H9 (cell line): Measurements from ENCODE around the gene CD300A. TPM values are rescaled to one million over a fixed set of nuclear protein-coding genes. Genes with fewer than 3 reads are reported as not detected.

Experiments
- DNase-seq: peaks from one replicate; pipeline ENCODE4 v3.0.0-alpha.2; 2017
- H2AFZ ChIP-seq: one replicate; pipeline ENCODE4 v1.6.1; 2013; ENCODE audit warnings: mild to moderate bottlenecking, low read length, control low read depth, moderate library complexity
- H2AK5ac ChIP-seq: 2 replicates; pipeline ENCODE4 v1.6.1; 2013; ENCODE audit warnings: low read length, control low read depth, mixed read lengths; ENCODE audit not compliant: insufficient read length
- H2BK120ac ChIP-seq: one replicate; pipeline ENCODE4 v1.6.1; 2013; ENCODE audit warnings: low read depth, mild to moderate bottlenecking, low read length, control low read depth, inconsistent platforms; ENCODE audit not compliant: poor library complexity, severe bottlenecking
- H2BK12ac ChIP-seq: 2 replicates; pipeline ENCODE4 v1.6.1; 2013; ENCODE audit warnings: low read length, control low read depth, mixed read lengths, low read depth; ENCODE audit not compliant: insufficient read length
- H2BK15ac ChIP-seq: 2 replicates; pipeline ENCODE4 v1.6.1; 2013; ENCODE audit warnings: low read depth, low read length, control low read depth
- H2BK20ac ChIP-seq: one replicate; pipeline ENCODE4 v1.6.1; 2013; ENCODE audit warnings: low read depth, mild to moderate bottlenecking, low read length, control low read depth, inconsistent platforms; ENCODE audit not compliant: poor library complexity, severe bottlenecking
- H2BK5ac ChIP-seq: 2 replicates; pipeline ENCODE4 v1.6.1; 2013; ENCODE audit warnings: low read length, control low read depth, mixed read lengths; ENCODE audit not compliant: insufficient read length
- H3K14ac ChIP-seq: 2 replicates; pipeline ENCODE4 v1.6.1; 2013; ENCODE audit warnings: low read length, control low read depth; ENCODE audit not compliant: insufficient read depth
- H3K18ac ChIP-seq: 2 replicates; pipeline ENCODE4 v1.6.1; 2013; ENCODE audit warnings: low read depth, mild to moderate bottlenecking, mixed read lengths, low read length, control low read depth; ENCODE audit not compliant: insufficient read length
- H3K23ac ChIP-seq: 2 replicates; pipeline ENCODE4 v1.6.1; 2013; ENCODE audit warnings: low read length, control low read depth, mixed read lengths, low read depth; ENCODE audit not compliant: insufficient read length
- H3K23me2 ChIP-seq: 2 replicates; pipeline ENCODE4 v1.6.1; 2013; ENCODE audit warnings: low read depth, mild to moderate bottlenecking, mixed read lengths, low read length, control low read depth; ENCODE audit not compliant: insufficient read length, poor library complexity, severe bottlenecking
- H3K27ac ChIP-seq: 2 replicates; pipeline ENCODE4 v1.5.1; 2013; ENCODE audit warnings: low read length, control low read depth, mixed read lengths, low read depth; ENCODE audit not compliant: insufficient read length
- H3K27me3 ChIP-seq: 2 replicates; pipeline ENCODE4 v1.6.1; 2013; ENCODE audit warnings: low read length, control low read depth, inconsistent platforms; ENCODE audit not compliant: insufficient read depth
- H3K4ac ChIP-seq: 2 replicates; pipeline ENCODE4 v1.6.1; 2013; ENCODE audit warnings: low read depth, mild to moderate bottlenecking, control low read depth, inconsistent platforms, low read length, moderate library complexity
- H3K4me1 ChIP-seq: 2 replicates; pipeline ENCODE4 v1.6.1; 2013; ENCODE audit warnings: low read length, control low read depth, inconsistent platforms; ENCODE audit not compliant: insufficient read depth
- H3K4me2 ChIP-seq: 2 replicates; pipeline ENCODE4 v1.6.1; 2013; ENCODE audit warnings: low read length, control low read depth, mixed read lengths; ENCODE audit not compliant: insufficient read length, insufficient read depth
- H3K56ac ChIP-seq: 2 replicates; pipeline ENCODE4 v1.6.1; 2013; ENCODE audit warnings: low read depth, mild to moderate bottlenecking, mixed read lengths, low read length, control low read depth; ENCODE audit not compliant: insufficient read length
- H3K79me1 ChIP-seq: 2 replicates; pipeline ENCODE4 v1.6.1; 2013; ENCODE audit warnings: low read depth, mild to moderate bottlenecking, moderate library complexity, low read length, control low read depth, inconsistent platforms; ENCODE audit not compliant: insufficient read depth, poor library complexity, severe bottlenecking
- H3K79me2 ChIP-seq: 2 replicates; pipeline ENCODE4 v1.6.1; 2013; ENCODE audit warnings: low read length, control low read depth, inconsistent platforms; ENCODE audit not compliant: insufficient read depth
- H3K9ac ChIP-seq: 2 replicates; pipeline ENCODE4 v1.6.1; 2013; ENCODE audit warnings: low read length, control low read depth, mixed read lengths; ENCODE audit not compliant: insufficient read length; ENCODE audit errors: extremely low read depth
- H3K9me3 ChIP-seq: one replicate; pipeline ENCODE4 v1.6.1; 2013; ENCODE audit warnings: low read depth, low read length, inconsistent platforms; ENCODE audit not compliant: control insufficient read depth
- H3T11ph ChIP-seq: one replicate; pipeline ENCODE4 v1.6.1; 2013; ENCODE audit warnings: mild to moderate bottlenecking, low read length, control low read depth, inconsistent platforms
- H4K20me1 ChIP-seq: one replicate; pipeline ENCODE4 v1.6.1; 2013; ENCODE audit not compliant: control insufficient read depth, insufficient read length, insufficient read depth
- H4K5ac ChIP-seq: 2 replicates; pipeline ENCODE4 v1.6.1; 2013; ENCODE audit warnings: low read depth, mild to moderate bottlenecking, mixed read lengths, low read length, control low read depth; ENCODE audit not compliant: insufficient read length
- H4K8ac ChIP-seq: replicated peaks from 2 replicates; pipeline ENCODE4 v1.6.1; 2013; ENCODE audit warnings: low read length, control low read depth, mixed read lengths, low read depth; ENCODE audit not compliant: insufficient read length
- H4K91ac ChIP-seq: 2 replicates; pipeline ENCODE4 v1.6.1; 2013; ENCODE audit warnings: low read depth, mild to moderate bottlenecking, moderate library complexity, mixed read lengths, low read length, control low read depth; ENCODE audit not compliant: insufficient read length
- H3K27ac Mint-ChIP-seq, 3 experiments: 2 replicates in 2 of 3; 3 replicates in 1 of 3; pipeline ENCODE4 v1.8.0; 2020 to 2021; ENCODE audit warnings: mixed read lengths in 3 of 3, mild to moderate bottlenecking in 1 of 3, moderate library complexity in 1 of 3
- H3K27me3 Mint-ChIP-seq: 2 replicates; pipeline ENCODE4 v1.8.0; 2021; ENCODE audit warnings: low read depth, mild to moderate bottlenecking, moderate library complexity, mixed read lengths
- H3K36me3 Mint-ChIP-seq, 3 experiments: 2 replicates in 2 of 3; 3 replicates in 1 of 3; pipeline ENCODE4 v1.8.0; 2020 to 2021; ENCODE audit warnings: low read depth in 3 of 3, mixed read lengths in 3 of 3; ENCODE audit not compliant: insufficient read depth in 1 of 3
- H3K4me1 Mint-ChIP-seq, 2 experiments: 2 replicates each; pipeline ENCODE4 v1.8.0; 2020; ENCODE audit warnings: mixed read lengths in 2 of 2
- H3K4me3 Mint-ChIP-seq, 2 experiments: 2 replicates in 1 of 2; 3 replicates in 1 of 2; pipeline ENCODE4 v1.8.0; 2020 to 2021; ENCODE audit warnings: mild to moderate bottlenecking in 2 of 2, mixed read lengths in 2 of 2, moderate library complexity in 1 of 2
- H3K9me3 Mint-ChIP-seq, 2 experiments: 2 replicates in 1 of 2; 3 replicates in 1 of 2; pipeline ENCODE4 v1.8.0; 2020; ENCODE audit warnings: mild to moderate bottlenecking in 2 of 2, mixed read lengths in 2 of 2, moderate library complexity in 1 of 2
- WGBS: extraction: QIAGEN DNeasy Blood & Tissue Kit; methylation state at CpG from one replicate; pipeline ENCODE4 v1.1.7; 2013; ENCODE audit warnings: missing lambda C conversion rate, low lambda C conversion rate, mixed read lengths; ENCODE audit not compliant: insufficient read length; ENCODE audit errors: extremely low coverage; 5-methylcytosine and 5-hydroxymethylcytosine counted together
- total RNA-seq: library from RNA; stranded (reverse); gene quantifications from 2 replicates; pipeline ENCODE4 v1.2.1, GENCODE V29; 2021
- TF ChIP-seq, protein P1 (sequence below): fragments of 200-600 bp; sonication (generic); conservative IDR thresholded peaks from 3 replicates; pipeline ENCODE4 v1.8.0; 2021; ENCODE audit warnings: antibody characterized with exemption, mild to moderate bottlenecking

Gene CD300A
- total RNA-seq, 1 experiment from 2014 or later, result not detected

DNA sequence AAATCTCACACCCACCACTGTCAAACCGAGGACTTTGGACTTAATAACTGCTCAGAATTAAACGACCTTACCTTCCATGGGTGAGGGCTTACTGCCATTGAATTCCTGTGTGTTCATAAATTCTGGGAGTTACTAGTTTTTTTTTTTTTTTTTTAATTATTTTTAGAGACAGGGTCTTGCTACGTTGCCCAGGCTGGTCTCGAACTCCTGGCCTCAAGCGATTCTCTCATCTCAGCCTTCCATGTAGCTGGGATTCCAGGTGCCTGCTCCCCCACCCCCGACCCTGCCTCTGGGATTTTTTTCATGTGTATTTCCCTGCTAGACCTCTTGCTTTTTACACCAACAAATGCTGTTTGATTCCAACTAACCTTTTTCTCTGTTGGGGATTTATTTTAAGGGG lies 14.9 kb upstream of the CD300A start:
- no peak overlapping the region for H3K27ac Mint-ChIP-seq
- Histone ChIP-seq H3K79me1 (no peaks in the 10 kb centered on the region), H3K9me3 (no peaks in the 10 kb centered on the region), H2AFZ (no peak overlapping the region), H2BK20ac (no peak overlapping the region), H3K14ac (no peak overlapping the region), H3K4me2 (no peak overlapping the region), H3K9ac (no peak overlapping the region), H3K18ac (no peak overlapping the region), H4K8ac (no peak overlapping the region), H2BK12ac (no peak overlapping the region), H3T11ph (no peak overlapping the region), H2BK120ac (no peak overlapping the region), H3K27ac (no peak overlapping the region), H3K27me3 (peaks cover 11% of the 10 kb centered on the region; the same call in 1 of the 2 replicates), H2BK15ac (no peak overlapping the region), H3K4me1 (peaks cover 6% of the 10 kb centered on the region; the same call in 1 of the 2 replicates), H3K23ac (no peak overlapping the region), H3K56ac (no peak overlapping the region), H4K20me1 (no peaks in the 10 kb centered on the region), H3K23me2 (peaks cover 7% of the 10 kb centered on the region), H2BK5ac (no peak overlapping the region), H3K79me2 (no peaks in the 10 kb centered on the region), H4K5ac (no peak overlapping the region), H3K4ac (no peak overlapping the region), H2AK5ac (no peak overlapping the region), H4K91ac (no peak overlapping the region)
- no peaks in the 10 kb centered on the region for H3K9me3 Mint-ChIP-seq
- no peak for DNase-seq
- TF ChIP-seq, protein P1, sequence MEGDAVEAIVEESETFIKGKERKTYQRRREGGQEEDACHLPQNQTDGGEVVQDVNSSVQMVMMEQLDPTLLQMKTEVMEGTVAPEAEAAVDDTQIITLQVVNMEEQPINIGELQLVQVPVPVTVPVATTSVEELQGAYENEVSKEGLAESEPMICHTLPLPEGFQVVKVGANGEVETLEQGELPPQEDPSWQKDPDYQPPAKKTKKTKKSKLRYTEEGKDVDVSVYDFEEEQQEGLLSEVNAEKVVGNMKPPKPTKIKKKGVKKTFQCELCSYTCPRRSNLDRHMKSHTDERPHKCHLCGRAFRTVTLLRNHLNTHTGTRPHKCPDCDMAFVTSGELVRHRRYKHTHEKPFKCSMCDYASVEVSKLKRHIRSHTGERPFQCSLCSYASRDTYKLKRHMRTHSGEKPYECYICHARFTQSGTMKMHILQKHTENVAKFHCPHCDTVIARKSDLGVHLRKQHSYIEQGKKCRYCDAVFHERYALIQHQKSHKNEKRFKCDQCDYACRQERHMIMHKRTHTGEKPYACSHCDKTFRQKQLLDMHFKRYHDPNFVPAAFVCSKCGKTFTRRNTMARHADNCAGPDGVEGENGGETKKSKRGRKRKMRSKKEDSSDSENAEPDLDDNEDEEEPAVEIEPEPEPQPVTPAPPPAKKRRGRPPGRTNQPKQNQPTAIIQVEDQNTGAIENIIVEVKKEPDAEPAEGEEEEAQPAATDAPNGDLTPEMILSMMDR, result no peak
- H3K4me1 Mint-ChIP-seq, result peaks cover 32 to 44% of the 10 kb centered on the region in 2 experiments
- no peak overlapping the region for H3K4me3 Mint-ChIP-seq
- peaks cover 53% of the 10 kb centered on the region for H3K27me3 Mint-ChIP-seq
- no CpG with 5 or more reads among the region's 6 CpGs for WGBS
- H3K36me3 Mint-ChIP-seq, result peaks cover 0 to 12% (median 2%) of the 10 kb centered on the region in 3 experiments; a peak in 1 of 7 replicates
